GM18505 (cell line): ENCODE measurements around the gene LEFTY2.
"Not testable (repeated sequence)": the region's sequence is repeated elsewhere in the genome, so short reads cannot be mapped to it uniquely, and the experiment has no call there.

Source experiments
- ATAC-seq: cut with Tn5 transposase; IDR thresholded peaks from one replicate; pipeline ENCODE4 v1.9.1; 2021; ENCODE audit not compliant: unreplicated experiment
- POLR2A ChIP-seq: IDR thresholded peaks from 4 replicates; pipeline ENCODE4 v1.6.1; 2011; ENCODE audit warnings: borderline replicate concordance; ENCODE audit not compliant: insufficient read depth, insufficient read length; ENCODE audit errors: extremely low read depth

The LEFTY2 gene, protein sequence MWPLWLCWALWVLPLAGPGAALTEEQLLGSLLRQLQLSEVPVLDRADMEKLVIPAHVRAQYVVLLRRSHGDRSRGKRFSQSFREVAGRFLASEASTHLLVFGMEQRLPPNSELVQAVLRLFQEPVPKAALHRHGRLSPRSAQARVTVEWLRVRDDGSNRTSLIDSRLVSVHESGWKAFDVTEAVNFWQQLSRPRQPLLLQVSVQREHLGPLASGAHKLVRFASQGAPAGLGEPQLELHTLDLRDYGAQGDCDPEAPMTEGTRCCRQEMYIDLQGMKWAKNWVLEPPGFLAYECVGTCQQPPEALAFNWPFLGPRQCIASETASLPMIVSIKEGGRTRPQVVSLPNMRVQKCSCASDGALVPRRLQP

GRCh38 chr1:225941187-225941941 is at the start of gene LEFTY2:
Gene LEFTY2, minus strand, starts transcription at chr1:225941220. Its CDS starts 80 bp downstream, at chr1:225941140.
- TF ChIP-seq POLR2A: no peak
- no peak for ATAC-seq

GRCh38 chr1:225987491-225988316 is 46.7 kb upstream of the LEFTY2 start:
- TF ChIP-seq POLR2A: no peak
- ATAC-seq: no peak

DNA sequence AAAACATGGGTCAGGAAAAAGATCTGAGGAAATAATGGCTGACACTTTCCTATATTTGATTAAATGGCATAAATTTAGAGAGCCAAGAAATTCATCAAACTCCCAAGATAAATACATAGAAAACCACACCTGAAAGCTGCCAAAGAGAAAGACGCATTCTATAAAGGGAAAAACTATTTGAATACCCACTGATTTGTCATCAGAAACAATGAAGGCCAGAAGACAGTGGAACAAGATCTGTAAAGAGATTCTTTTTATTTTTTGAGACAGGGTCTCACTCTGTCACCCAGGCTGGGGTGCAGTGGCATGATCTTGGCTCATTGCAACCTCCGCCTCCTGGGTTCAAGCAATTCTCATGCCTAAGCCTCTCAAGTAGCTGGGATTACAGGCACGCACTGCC is 40.7 kb upstream of the LEFTY2 start:
- no peak for ATAC-seq
- no peak for TF ChIP-seq POLR2A

DNA sequence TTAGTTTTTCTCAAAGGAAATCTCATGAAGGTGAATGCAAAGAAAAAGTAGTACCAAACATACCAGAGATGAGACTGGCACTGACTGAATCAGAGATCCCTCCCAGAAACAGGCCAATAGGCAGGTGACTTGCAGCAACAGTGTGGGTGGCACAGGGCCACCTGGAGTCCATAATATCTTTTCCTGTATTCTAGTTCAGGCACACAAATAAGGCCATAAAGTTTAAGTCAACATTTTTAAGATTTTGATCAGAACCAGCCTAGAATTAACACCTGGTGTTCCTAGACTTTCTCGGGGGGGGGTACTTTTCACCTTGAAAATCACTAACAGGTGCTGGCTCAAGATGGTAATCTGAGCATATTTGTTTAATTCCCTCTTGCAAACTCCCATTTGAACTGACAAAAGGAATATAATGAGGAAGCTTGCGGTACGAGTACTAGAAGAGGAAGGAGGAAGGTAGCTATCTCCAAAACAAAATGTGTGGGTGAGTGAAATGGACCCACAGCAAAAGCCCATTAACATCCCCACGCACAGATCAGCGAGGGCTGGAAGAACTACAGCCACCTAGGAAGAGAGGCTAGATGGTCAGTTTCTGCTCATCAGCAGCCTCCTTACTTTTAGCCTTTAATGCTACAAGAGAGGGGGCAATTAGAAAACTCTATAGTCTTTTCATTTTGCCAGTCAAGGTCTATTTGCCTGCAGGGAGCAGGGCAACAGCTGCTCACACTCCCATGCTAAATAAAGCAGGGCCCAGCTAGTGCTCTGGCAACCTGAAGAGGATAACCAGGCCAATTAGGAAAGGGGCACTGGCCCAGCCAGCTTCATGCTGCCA is 39.2 kb upstream of the LEFTY2 start:
- no peak for ATAC-seq
- TF ChIP-seq POLR2A: no peak

DNA sequence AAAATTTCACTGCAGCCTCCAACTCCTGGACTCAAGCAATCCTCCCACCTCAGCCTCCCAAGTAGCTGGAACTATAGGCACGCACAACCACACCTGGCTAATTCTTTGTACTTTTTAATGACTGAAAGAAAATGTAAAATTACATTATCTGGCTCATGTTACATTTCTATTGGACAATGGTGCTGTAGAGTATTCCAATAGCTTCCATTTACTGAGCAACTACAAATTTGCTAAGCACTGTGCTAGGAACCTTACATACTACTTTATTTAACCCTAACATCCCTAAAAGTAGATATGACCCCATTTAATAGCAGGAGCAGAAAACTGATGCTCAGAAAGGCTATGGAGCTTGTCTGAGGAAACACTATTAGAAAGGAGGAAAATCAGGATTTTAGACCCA is 38.4 kb upstream of the LEFTY2 start:
- no peak for TF ChIP-seq POLR2A
- no peak for ATAC-seq

- TF ChIP-seq POLR2A: no peak
- ATAC-seq: peak; percentile 59
Measured at GRCh38 chr1:225977937-225978748, 37.1 kb upstream of the LEFTY2 start.

GRCh38 chr1:225975146-225975545 is 34.1 kb upstream of the LEFTY2 start:
- ATAC-seq: not testable (repeated sequence)

- TF ChIP-seq POLR2A: no peak
- ATAC-seq: no peak
Measured at GRCh38 chr1:225974454-225974853, 33.4 kb upstream of the LEFTY2 start.

DNA sequence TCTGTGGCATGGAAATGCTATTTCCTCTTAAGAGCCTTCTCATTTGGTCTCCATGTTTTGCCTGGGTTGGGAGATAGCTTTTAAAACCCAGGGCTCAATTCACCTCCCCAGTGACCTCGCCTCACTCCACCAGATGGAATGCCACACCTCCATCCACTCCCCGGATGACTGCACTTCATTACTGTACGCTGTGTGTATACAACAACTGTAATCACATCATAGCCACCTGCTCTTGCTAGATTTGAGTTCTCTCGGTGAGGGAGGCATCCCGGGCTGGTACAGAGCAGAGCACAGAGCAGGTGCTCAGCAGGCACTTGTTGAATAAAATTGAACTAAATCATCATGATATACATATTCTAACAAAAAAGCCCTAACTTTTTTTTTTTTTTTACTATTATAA is 32.1 kb upstream of the LEFTY2 start:
- no peak for TF ChIP-seq POLR2A
- ATAC-seq: no peak

GRCh38 chr1:225972344-225973152 is 31.5 kb upstream of the LEFTY2 start:
- no peak for TF ChIP-seq POLR2A

GRCh38 chr1:225970592-225971157 is 29.7 kb upstream of the LEFTY2 start:
- not testable (repeated sequence) for ATAC-seq

More at GRCh38 chr1:225972344-225973152, 31.5 kb upstream of the LEFTY2 start:
- no peak for ATAC-seq

DNA sequence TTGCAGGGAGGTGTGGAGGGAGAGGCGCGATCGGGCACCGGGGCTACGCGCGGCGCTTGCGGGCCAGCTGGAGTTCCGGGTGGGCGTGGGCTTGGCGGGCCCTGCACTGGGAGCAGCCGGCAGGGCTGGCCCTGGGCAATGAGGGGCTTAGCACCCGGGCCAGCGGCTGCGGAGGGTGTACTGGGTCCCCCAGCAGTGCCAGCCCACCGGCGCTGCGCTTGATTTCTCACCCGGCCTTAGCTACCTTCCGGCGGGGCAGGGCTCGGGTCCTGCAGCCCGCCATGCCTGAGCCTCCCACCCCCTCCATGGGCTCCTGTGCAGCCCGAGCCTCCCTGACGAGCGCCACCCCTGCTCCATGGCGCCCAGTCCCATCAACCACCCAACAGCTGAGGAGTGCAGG is 28.7 kb upstream of the LEFTY2 start:
- not testable (repeated sequence) for ATAC-seq
